GM19238 (cell line): ENCODE results near the gene MBTPS1.

Experiments
- DNase-seq: peaks from one replicate; pipeline ENCODE4 v3.0.0; 2011; ENCODE audit warnings: low spot score; ENCODE audit not compliant: insufficient read length

The MBTPS1 gene

DNA sequence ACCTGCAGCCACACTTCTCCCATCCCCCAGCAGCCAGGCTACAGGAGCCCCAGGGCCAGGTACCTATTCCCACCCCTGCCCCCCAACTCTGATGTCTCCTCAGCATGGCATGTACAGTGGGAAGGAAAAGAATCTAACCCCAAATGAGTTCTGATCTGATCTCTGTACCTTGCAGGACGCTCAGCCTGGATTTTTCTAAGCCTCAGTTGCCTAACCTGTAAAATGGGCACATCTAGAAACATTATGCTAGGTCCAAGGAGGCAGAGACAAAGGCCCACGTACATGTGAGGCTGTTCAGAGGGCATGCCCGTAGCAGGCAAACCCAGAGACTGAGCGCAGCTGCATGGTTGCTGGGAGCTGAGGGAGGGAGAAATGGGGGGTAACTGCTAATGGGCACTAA lies 109.2 kb downstream of the MBTPS1 start:
- DNase-seq: no peak

DNA sequence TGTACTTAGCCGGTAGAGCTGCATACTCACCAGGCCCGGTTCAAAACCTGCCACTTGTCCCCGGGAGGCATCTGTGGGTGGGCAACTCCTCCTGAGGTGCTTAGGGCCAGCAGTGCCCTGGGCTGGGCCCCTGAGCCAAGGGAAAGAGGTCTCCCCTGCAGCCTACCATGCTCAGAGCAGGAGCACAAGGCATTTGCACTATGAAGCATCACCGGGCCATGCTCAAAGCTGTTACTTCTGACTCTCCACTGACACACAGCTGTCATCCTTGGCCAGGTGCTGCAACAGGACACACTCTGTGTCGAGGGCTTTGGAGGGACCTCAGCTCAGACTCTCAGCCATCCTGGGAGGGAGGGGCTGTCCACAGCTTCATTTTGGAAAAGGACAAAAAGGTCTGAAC lies 111.4 kb downstream of the MBTPS1 start:
- no peak for DNase-seq

- no peak for DNase-seq
Measured at GRCh38 chr16:84004442-84004841, 112.3 kb downstream of the MBTPS1 start.
